A673 (cell line): ENCODE data around the gene FBXL4. TPM values are rescaled to one million over a fixed set of nuclear protein-coding genes. Genes with fewer than 3 reads are reported as not detected.

ENCODE experiments used
- BruUV-seq: library from RNA; stranded (reverse); fragments of 400-500 nt; replicated peaks from 2 replicates; lab custom pipeline; 2021; lab: Mats Ljungman, UMichigan
- CTCF ChIA-PET: fragments of 300-600 bp; sonication (Branson Sonifier 250); formaldehyde crosslinking; loops from one replicate; lab custom pipeline; 2022; ENCODE audit warnings: antibody characterized with exemption; lab: Charles Lee
- POLR2A ChIA-PET: fragments of 300-600 bp; sonication (Branson Sonifier 250); formaldehyde crosslinking; loops from one replicate; lab custom pipeline; 2022; ENCODE audit warnings: antibody characterized with exemption; ENCODE audit not compliant: low non-redundant PET; lab: Charles Lee
- DNase-seq: peaks from one replicate; pipeline ENCODE4 v3.0.0-alpha.2; 2015; ENCODE audit warnings: low spot score
- H3K27ac ChIP-seq: fragments of 200-600 bp; sonication (generic); 2 replicates; pipeline ENCODE4 v1.5.1; 2016; ENCODE audit warnings: mixed run types, low read depth, mild to moderate bottlenecking, mixed read lengths, antibody characterized with exemption, low read length; ENCODE audit not compliant: poor library complexity, severe bottlenecking
- H3K27me3 ChIP-seq: fragments of 200-600 bp; sonication (generic); replicated peaks from 2 replicates; pipeline ENCODE4 v1.6.1; 2017; ENCODE audit warnings: mixed run types, low read depth, mild to moderate bottlenecking, mixed read lengths, antibody characterized with exemption, low read length; ENCODE audit not compliant: insufficient read depth, poor library complexity
- H3K36me3 ChIP-seq: fragments of 200-600 bp; sonication (generic); 2 replicates; pipeline ENCODE4 v1.6.1; 2016; ENCODE audit warnings: mixed run types, mild to moderate bottlenecking, mixed read lengths, antibody characterized with exemption, low read length; ENCODE audit not compliant: insufficient read depth, poor library complexity, severe bottlenecking
- H3K4me1 ChIP-seq: fragments of 200-600 bp; sonication (generic); 2 replicates; pipeline ENCODE4 v1.6.1; 2017; ENCODE audit warnings: mixed run types, mild to moderate bottlenecking, mixed read lengths, antibody characterized with exemption, low read length; ENCODE audit not compliant: insufficient read depth, poor library complexity, severe bottlenecking
- H3K4me3 ChIP-seq: fragments of 200-600 bp; sonication (generic); 2 replicates; pipeline ENCODE4 v1.5.1; 2016; ENCODE audit warnings: low read depth, mixed run types, mild to moderate bottlenecking, mixed read lengths, low read length; ENCODE audit not compliant: poor library complexity, severe bottlenecking
- H3K9me3 ChIP-seq: fragments of 200-600 bp; sonication (generic); 2 replicates; pipeline ENCODE4 v1.6.1; 2016; ENCODE audit warnings: mixed run types, low read depth, mild to moderate bottlenecking, mixed read lengths, antibody characterized with exemption, low read length; ENCODE audit not compliant: poor library complexity, severe bottlenecking
- EZH2 ChIP-seq: fragments of 200-600 bp; sonication (generic); IDR thresholded peaks from 2 replicates; pipeline ENCODE4 v1.6.1; 2017; ENCODE audit warnings: borderline replicate concordance, low read depth, mild to moderate bottlenecking, mixed read lengths, antibody characterized with exemption, low read length; ENCODE audit not compliant: poor library complexity, severe bottlenecking
- intact Hi-C: fragments of 100-400 bp; cut with micrococcal nuclease; formaldehyde crosslinking; loops from one replicate; pipeline ENCODE4 v1.10.0; 2022; ENCODE audit not compliant: unreplicated experiment
- total RNA-seq: library from RNA; stranded (reverse); gene quantifications from 2 replicates; pipeline ENCODE4 v1.2.3, GENCODE V29; 2021
- TF ChIP-seq, protein P1 (sequence below): fragments of 300-800, 200-600 bp; sonication (generic); conservative IDR thresholded peaks from 2 replicates; pipeline ENCODE4 v1.5.1; 2017; ENCODE audit warnings: low read depth, mild to moderate bottlenecking, antibody characterized with exemption, low read length, moderate library complexity, mixed read lengths

The FBXL4 gene
- total RNA-seq, 1 experiment from 2014 or later, result 13.2 TPM

DNA sequence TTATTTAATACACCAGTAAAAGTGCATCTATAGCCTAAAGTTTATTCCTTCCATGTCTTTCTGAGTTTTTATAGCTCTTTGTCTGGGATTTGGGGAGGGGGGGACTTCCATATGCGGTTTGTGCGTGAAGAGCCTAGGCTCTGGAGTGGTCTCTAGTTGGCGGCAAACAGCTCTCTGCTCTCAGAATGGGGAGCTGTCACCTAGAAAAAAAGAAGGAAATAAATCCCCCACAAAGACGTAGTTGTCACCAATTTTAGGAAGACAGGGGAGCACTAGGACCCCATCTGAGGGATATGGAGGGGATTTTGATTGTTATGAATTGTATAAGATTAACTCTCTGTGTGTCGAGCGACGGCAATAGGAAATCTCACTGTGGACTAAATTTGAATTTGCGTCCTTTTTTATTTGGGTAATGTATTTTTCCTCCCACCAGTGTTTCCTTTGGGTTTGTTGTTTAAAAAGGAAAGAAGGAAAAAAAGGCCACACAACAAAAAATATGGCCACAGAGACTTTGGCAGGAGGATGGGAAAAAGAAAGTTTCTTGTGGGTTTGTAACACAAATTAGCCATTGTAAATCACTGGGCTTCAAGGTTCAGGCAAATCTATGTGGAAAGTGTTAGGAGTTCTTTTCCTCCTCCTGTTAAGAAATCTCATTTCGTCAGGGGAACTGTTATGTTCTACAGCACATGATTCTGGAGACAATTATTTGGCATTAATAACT is 106.0 kb downstream of the FBXL4 start:
- POLR2A ChIA-PET, result interaction anchor here (0.7 kb wide), 1 partner anchor 1565 kb away, joined by 9 read pairs; no protein-coding TSS in a partner anchor
- DNase-seq, result no peak
- H3K27me3 ChIP-seq, result no peaks in the 10 kb centered on the region
- TF ChIP-seq, protein P1, sequence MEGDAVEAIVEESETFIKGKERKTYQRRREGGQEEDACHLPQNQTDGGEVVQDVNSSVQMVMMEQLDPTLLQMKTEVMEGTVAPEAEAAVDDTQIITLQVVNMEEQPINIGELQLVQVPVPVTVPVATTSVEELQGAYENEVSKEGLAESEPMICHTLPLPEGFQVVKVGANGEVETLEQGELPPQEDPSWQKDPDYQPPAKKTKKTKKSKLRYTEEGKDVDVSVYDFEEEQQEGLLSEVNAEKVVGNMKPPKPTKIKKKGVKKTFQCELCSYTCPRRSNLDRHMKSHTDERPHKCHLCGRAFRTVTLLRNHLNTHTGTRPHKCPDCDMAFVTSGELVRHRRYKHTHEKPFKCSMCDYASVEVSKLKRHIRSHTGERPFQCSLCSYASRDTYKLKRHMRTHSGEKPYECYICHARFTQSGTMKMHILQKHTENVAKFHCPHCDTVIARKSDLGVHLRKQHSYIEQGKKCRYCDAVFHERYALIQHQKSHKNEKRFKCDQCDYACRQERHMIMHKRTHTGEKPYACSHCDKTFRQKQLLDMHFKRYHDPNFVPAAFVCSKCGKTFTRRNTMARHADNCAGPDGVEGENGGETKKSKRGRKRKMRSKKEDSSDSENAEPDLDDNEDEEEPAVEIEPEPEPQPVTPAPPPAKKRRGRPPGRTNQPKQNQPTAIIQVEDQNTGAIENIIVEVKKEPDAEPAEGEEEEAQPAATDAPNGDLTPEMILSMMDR, result no peak
- no peak for TF ChIP-seq EZH2
- BruUV-seq, result no TSS peak
- CTCF ChIA-PET, result interaction anchor here (0.6 kb wide), 1 partner anchor 771 kb away, joined by 5 read pairs; no protein-coding TSS in a partner anchor
- H3K36me3 ChIP-seq, result peaks cover 6% of the 10 kb centered on the region
- H3K4me3 ChIP-seq, result peak overlapping the region; percentile 19
- H3K9me3 ChIP-seq, result no peaks in the 10 kb centered on the region
- peaks cover 37% of the 10 kb centered on the region for H3K4me1 ChIP-seq
- intact Hi-C loops, result loop anchor here (10.0 kb wide), 1 partner anchor 567 kb away; no protein-coding TSS in a partner anchor
- H3K27ac ChIP-seq, result peak overlapping the region; percentile 34

GRCh38 chr6:98840996-98841513 is 106.7 kb downstream of the FBXL4 start:
- H3K36me3 ChIP-seq, result peaks cover 6% of the 10 kb centered on the region
- intact Hi-C loops, result loop anchor here (10.0 kb wide), 1 partner anchor 566 kb away; no protein-coding TSS in a partner anchor

GRCh38 chr6:98840385-98840784 is 107.4 kb downstream of the FBXL4 start:
- H3K9me3 ChIP-seq, result no peaks in the 10 kb centered on the region
- H3K27me3 ChIP-seq, result no peaks in the 10 kb centered on the region
- no peak for TF ChIP-seq EZH2
- TF ChIP-seq, protein P1, result no peak
- ChIA-PET POLR2A (interaction anchor here (0.6 kb wide), 1 partner anchor 262 kb away, joined by 3 read pairs; no protein-coding TSS in a partner anchor), CTCF (no interaction called here)
- no TSS peak for BruUV-seq
- H3K4me3 ChIP-seq, result peak overlapping the region; percentile 91
- DNase-seq, result no peak
- peaks cover 33% of the 10 kb centered on the region for H3K4me1 ChIP-seq
- H3K27ac ChIP-seq, result no peak overlapping the region
- peaks cover 6% of the 10 kb centered on the region for H3K36me3 ChIP-seq
- intact Hi-C loops, result loop anchor here (10.0 kb wide), 1 partner anchor 566 kb away; no protein-coding TSS in a partner anchor

More at GRCh38 chr6:98840996-98841513, 106.7 kb downstream of the FBXL4 start:
- no TSS peak for BruUV-seq
- Histone ChIP-seq H3K4me1 (peaks cover 35% of the 10 kb centered on the region), H3K27ac (no peak overlapping the region), H3K9me3 (no peaks in the 10 kb centered on the region), H3K27me3 (no peaks in the 10 kb centered on the region), H3K4me3 (no peak overlapping the region)
- no peak for DNase-seq
- ChIA-PET POLR2A (interaction anchor here (0.7 kb wide), 1 partner anchor 1564 kb away, joined by 9 read pairs; no protein-coding TSS in a partner anchor), CTCF (interaction anchor here (0.6 kb wide), 1 partner anchor 772 kb away, joined by 5 read pairs; no protein-coding TSS in a partner anchor)
- TF ChIP-seq EZH2, result no peak
- TF ChIP-seq, protein P1, result no peak
